CD4-positive, alpha-beta T cell (primary cell): ENCODE data around the gene METTL25. TPM values are rescaled to one million over a fixed set of nuclear protein-coding genes. Genes with fewer than 3 reads are reported as not detected.

Source experiments
- ATAC-seq: fragments of 200-7000 bp; cut with Tn5 transposase; one replicate; pipeline ENCODE4 v1.10.0; 2022; ENCODE audit warnings: mild to moderate bottlenecking; ENCODE audit not compliant: poor library complexity
- CTCF ChIA-PET: fragments of 350-600 bp; sonication (Branson Sonifier 250); formaldehyde crosslinking; loops from one replicate; lab custom pipeline; 2021; ENCODE audit warnings: antibody characterized with exemption, inconsistent platforms; lab: Charles Lee
- POLR2A ChIA-PET: fragments of 350-600 bp; sonication (Branson Sonifier 250); formaldehyde crosslinking; loops from one replicate; lab custom pipeline; 2021; ENCODE audit warnings: antibody characterized with exemption, inconsistent platforms; lab: Charles Lee
- DNase-seq, 14 experiments: peaks; one replicate each; pipeline ENCODE4 v3.0.0-alpha.2; 2013 to 2020; ENCODE audit warnings: mixed read lengths in 2 of 14
- H3K27ac ChIP-seq, 2 donors: one replicate each; pipeline versions ENCODE4 v1.5.1 to v1.7.0; 2013; ENCODE audit warnings: low read length in 2 of 2, low read depth in 1 of 2, mild to moderate bottlenecking in 1 of 2
- H3K27me3 ChIP-seq, 2 experiments: 1 replicate in 1 of 2; 2 replicates in 1 of 2; pipeline versions ENCODE4 v1.6.1 to v1.7.0; 2013; ENCODE audit warnings: low read length in 2 of 2, control low read depth in 1 of 2, mild to moderate bottlenecking in 1 of 2, moderate library complexity in 1 of 2; ENCODE audit not compliant: insufficient read depth in 2 of 2, control insufficient read depth in 1 of 2
- H3K36me3 ChIP-seq: one replicate; pipeline ENCODE4 v1.6.1; 2013; ENCODE audit warnings: low read length, control low read depth; ENCODE audit not compliant: insufficient read depth
- H3K4me1 ChIP-seq: one replicate; pipeline ENCODE4 v1.6.1; 2013; ENCODE audit warnings: low read length, control low read depth; ENCODE audit not compliant: insufficient read depth
- H3K4me3 ChIP-seq: one replicate; pipeline ENCODE4 v1.5.1; 2013; ENCODE audit warnings: mild to moderate bottlenecking, low read length, moderate library complexity
- H3K9me3 ChIP-seq, 2 experiments: 1 replicate in 1 of 2; 2 replicates in 1 of 2; pipeline versions ENCODE4 v1.6.1 to v1.7.0; 2013; ENCODE audit warnings: low read length in 2 of 2, mild to moderate bottlenecking in 2 of 2, control low read depth in 1 of 2, moderate library complexity in 1 of 2; ENCODE audit not compliant: control insufficient read depth in 1 of 2, insufficient read depth in 1 of 2
- H3K27ac Mint-ChIP-seq: one replicate; pipeline ENCODE4 v1.8.0; 2020; ENCODE audit warnings: mixed read lengths
- H3K27me3 Mint-ChIP-seq: one replicate; pipeline ENCODE4 v1.8.0; 2021; ENCODE audit warnings: mixed read lengths
- H3K36me3 Mint-ChIP-seq: one replicate; pipeline ENCODE4 v1.8.0; 2021; ENCODE audit warnings: low read depth, mixed read lengths
- H3K4me1 Mint-ChIP-seq: one replicate; pipeline ENCODE4 v1.8.0; 2021; ENCODE audit warnings: low read depth, mixed read lengths
- H3K4me3 Mint-ChIP-seq: one replicate; pipeline ENCODE4 v1.8.0; 2020; ENCODE audit warnings: mild to moderate bottlenecking, mixed read lengths
- H3K9me3 Mint-ChIP-seq: one replicate; pipeline ENCODE4 v1.8.0; 2020; ENCODE audit warnings: mixed read lengths
- intact Hi-C, 2 experiments: fragments of 100-400 bp; cut with DNase I in 1 of 2; cut with micrococcal nuclease in 1 of 2; formaldehyde crosslinking; loops; one replicate each; pipeline versions ENCODE4 v1.15.1 to v1.9.0; 2023 to 2025; cut with DNase I, micrococcal nuclease
- total RNA-seq, 174 experiments: library from RNA in 2 of 174; stranded (reverse) in 2 of 174; gene quantifications; one replicate each; pipeline ENCODE4 v1.2.3 and lab custom pipeline; 2021 to 2026
- TF ChIP-seq, protein P1 (sequence below): fragments of 200-600 bp; IDR thresholded peaks from one replicate; pipeline ENCODE4 v1.8.0; 2022; ENCODE audit warnings: antibody characterized with exemption, mild to moderate bottlenecking

METTL25 gene
- total RNA-seq, 2 experiments from 2014 or later = 12.4 to 12.6 TPM

GRCh38 chr12:82437744-82438143 is 79.4 kb downstream of the METTL25 start:
- Histone ChIP-seq H3K36me3 (peaks cover 10% of the 10 kb centered on the region), H3K4me3 (no peak overlapping the region), H3K27me3 (no peaks in the 10 kb centered on the region), H3K27ac (no peak overlapping the region), H3K9me3 (no peaks in the 10 kb centered on the region), H3K4me1 (no peaks in the 10 kb centered on the region)
- no peak overlapping the region for H3K4me3 Mint-ChIP-seq
- ATAC-seq (no peak), DNase-seq (no peak)
- H3K27me3 Mint-ChIP-seq = no peaks in the 10 kb centered on the region
- ChIA-PET CTCF (no interaction called here), POLR2A (no interaction called here)
- no peaks in the 10 kb centered on the region for H3K4me1 Mint-ChIP-seq
- TF ChIP-seq, protein P1, sequence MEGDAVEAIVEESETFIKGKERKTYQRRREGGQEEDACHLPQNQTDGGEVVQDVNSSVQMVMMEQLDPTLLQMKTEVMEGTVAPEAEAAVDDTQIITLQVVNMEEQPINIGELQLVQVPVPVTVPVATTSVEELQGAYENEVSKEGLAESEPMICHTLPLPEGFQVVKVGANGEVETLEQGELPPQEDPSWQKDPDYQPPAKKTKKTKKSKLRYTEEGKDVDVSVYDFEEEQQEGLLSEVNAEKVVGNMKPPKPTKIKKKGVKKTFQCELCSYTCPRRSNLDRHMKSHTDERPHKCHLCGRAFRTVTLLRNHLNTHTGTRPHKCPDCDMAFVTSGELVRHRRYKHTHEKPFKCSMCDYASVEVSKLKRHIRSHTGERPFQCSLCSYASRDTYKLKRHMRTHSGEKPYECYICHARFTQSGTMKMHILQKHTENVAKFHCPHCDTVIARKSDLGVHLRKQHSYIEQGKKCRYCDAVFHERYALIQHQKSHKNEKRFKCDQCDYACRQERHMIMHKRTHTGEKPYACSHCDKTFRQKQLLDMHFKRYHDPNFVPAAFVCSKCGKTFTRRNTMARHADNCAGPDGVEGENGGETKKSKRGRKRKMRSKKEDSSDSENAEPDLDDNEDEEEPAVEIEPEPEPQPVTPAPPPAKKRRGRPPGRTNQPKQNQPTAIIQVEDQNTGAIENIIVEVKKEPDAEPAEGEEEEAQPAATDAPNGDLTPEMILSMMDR = no peak
- intact Hi-C loops = no loop called here
- no peak overlapping the region for H3K27ac Mint-ChIP-seq
- no peaks in the 10 kb centered on the region for H3K9me3 Mint-ChIP-seq
- H3K36me3 Mint-ChIP-seq = peaks cover 60% of the 10 kb centered on the region

DNA sequence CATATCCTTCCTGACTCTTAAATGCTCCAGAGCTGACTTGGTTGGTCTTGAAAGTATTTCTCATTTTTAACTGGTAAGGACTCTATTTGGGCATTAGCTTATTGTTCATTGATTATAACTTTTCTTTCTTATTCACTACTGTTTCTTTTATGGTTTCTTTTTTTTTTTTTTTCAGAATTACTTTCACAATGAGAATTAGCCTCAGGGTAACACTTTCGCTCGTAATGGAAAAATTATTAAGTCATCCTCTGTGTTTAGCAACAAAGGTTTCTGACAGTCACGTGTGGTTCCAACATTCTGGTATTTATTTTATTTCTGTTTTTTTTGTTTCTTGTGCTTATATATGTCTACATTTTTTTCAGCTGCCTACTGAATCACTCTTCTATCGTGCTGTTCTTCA is 80.0 kb downstream of the METTL25 start:
- Histone ChIP-seq H3K27me3 (no peaks in the 10 kb centered on the region), H3K36me3 (peaks cover 10% of the 10 kb centered on the region), H3K4me3 (no peak overlapping the region), H3K4me1 (no peaks in the 10 kb centered on the region), H3K9me3 (no peaks in the 10 kb centered on the region), H3K27ac (no peak overlapping the region)
- H3K36me3 Mint-ChIP-seq = peaks cover 65% of the 10 kb centered on the region
- no peaks in the 10 kb centered on the region for H3K4me1 Mint-ChIP-seq
- no peak for DNase-seq
- no peak for ATAC-seq
- no peaks in the 10 kb centered on the region for H3K9me3 Mint-ChIP-seq
- CTCF ChIA-PET = no interaction called here
- H3K27ac Mint-ChIP-seq = no peak overlapping the region
- H3K4me3 Mint-ChIP-seq = no peak overlapping the region
- H3K27me3 Mint-ChIP-seq = no peaks in the 10 kb centered on the region
- POLR2A ChIA-PET = no interaction called here
- TF ChIP-seq, protein P1 = no peak
- intact Hi-C loops = no loop called here

- H3K27ac ChIP-seq = no peak overlapping the region
- H3K36me3 ChIP-seq = peaks cover 10% of the 10 kb centered on the region
- Mint-ChIP-seq H3K27ac (no peak overlapping the region), H3K36me3 (peaks cover 80% of the 10 kb centered on the region), H3K4me3 (no peak overlapping the region), H3K9me3 (no peaks in the 10 kb centered on the region), H3K27me3 (no peaks in the 10 kb centered on the region), H3K4me1 (no peaks in the 10 kb centered on the region)
- no peaks in the 10 kb centered on the region for H3K4me1 ChIP-seq
- ATAC-seq (no peak), DNase-seq (no peak)
- POLR2A ChIA-PET = no interaction called here
- TF ChIP-seq, protein P1 = no peak
- no peaks in the 10 kb centered on the region for H3K27me3 ChIP-seq
- intact Hi-C loops = no loop called here
- CTCF ChIA-PET = no interaction called here
- no peaks in the 10 kb centered on the region for H3K9me3 ChIP-seq
- no peak overlapping the region for H3K4me3 ChIP-seq
These were observed 82.6 kb downstream of the METTL25 start for GRCh38 chr12:82440885-82441284.
